HepG2 (cell line): ENCODE results near the gene P2RX3. TPM values are rescaled to one million over a fixed set of nuclear protein-coding genes. Genes with fewer than 3 reads are reported as not detected.

Experiments
- CCDC6 ChIP-seq: sonication (generic); formaldehyde crosslinking; IDR thresholded peaks from 2 replicates; pipeline ENCODE4 v1.8.1; 2022; ENCODE audit warnings: mild to moderate bottlenecking, missing genetic modification reagents, moderate library complexity
- CENPBD1 ChIP-seq: sonication (generic); formaldehyde crosslinking; IDR thresholded peaks from 2 replicates; pipeline ENCODE4 v1.8.0; 2022; ENCODE audit warnings: missing genetic modification reagents, low read depth, mild to moderate bottlenecking, borderline replicate concordance
- CENPT ChIP-seq: sonication (generic); formaldehyde crosslinking; IDR thresholded peaks from 2 replicates; pipeline ENCODE4 v1.8.0; 2022; ENCODE audit warnings: low read depth, mild to moderate bottlenecking, moderate library complexity, missing genetic modification reagents
- GMEB1 ChIP-seq: sonication (generic); formaldehyde crosslinking; IDR thresholded peaks from 2 replicates; pipeline ENCODE4 v1.5.1; 2020; ENCODE audit warnings: missing genetic modification reagents, mild to moderate bottlenecking, borderline replicate concordance
- JARID2 ChIP-seq: sonication (generic); formaldehyde crosslinking; IDR thresholded peaks from 2 replicates; pipeline ENCODE4 v1.8.1; 2023; ENCODE audit warnings: missing genetic modification reagents, inconsistent platforms; ENCODE audit not compliant: insufficient replicate concordance
- KDM5A ChIP-seq: fragments of 200-600 bp; sonication (generic); IDR thresholded peaks from 2 replicates; pipeline ENCODE4 v1.7.0; 2018; ENCODE audit warnings: antibody characterized with exemption, mild to moderate bottlenecking, low read length, borderline replicate concordance
- KLF6 ChIP-seq: IDR thresholded peaks from 2 replicates; pipeline ENCODE4 v1.8.0; 2016; ENCODE audit warnings: missing biosample characterization, missing genetic modification reagents
- MXD4 ChIP-seq: IDR thresholded peaks from 2 replicates; pipeline ENCODE4 v1.6.1; 2016; ENCODE audit warnings: mild to moderate bottlenecking, missing biosample characterization, missing genetic modification reagents
- MYPOP ChIP-seq: sonication (generic); formaldehyde crosslinking; IDR thresholded peaks from 2 replicates; pipeline ENCODE4 v1.8.1; 2023; ENCODE audit warnings: mild to moderate bottlenecking, moderate library complexity, missing genetic modification reagents
- NFATC3 ChIP-seq: sonication (generic); formaldehyde crosslinking; IDR thresholded peaks from 2 replicates; pipeline ENCODE4 v1.5.1; 2020; ENCODE audit warnings: mild to moderate bottlenecking, missing genetic modification reagents
- NFYC ChIP-seq: IDR thresholded peaks from 2 replicates; pipeline ENCODE4 v1.6.1; 2016; ENCODE audit warnings: missing genetic modification reagents, missing compliant biosample characterization
- RBM39 ChIP-seq: fragments of 200-400 bp; formaldehyde crosslinking; IDR thresholded peaks from one replicate; pipeline ENCODE4 v1.6.1; 2018; ENCODE audit warnings: antibody characterized with exemption, mild to moderate bottlenecking, low read depth, low read length; ENCODE audit not compliant: poor library complexity, severe bottlenecking
- SATB2 ChIP-seq: sonication (generic); formaldehyde crosslinking; IDR thresholded peaks from 2 replicates; pipeline ENCODE4 v1.5.0; 2020; ENCODE audit warnings: missing genetic modification reagents
- SKI ChIP-seq: fragments of 450-650 bp; IDR thresholded peaks from one replicate; pipeline ENCODE4 v1.6.1; 2018; ENCODE audit warnings: mild to moderate bottlenecking; ENCODE audit not compliant: partially characterized antibody
- SRF ChIP-seq: IDR thresholded peaks from 2 replicates; pipeline ENCODE4 v1.6.1; 2011; ENCODE audit warnings: mild to moderate bottlenecking, low read depth, low read length, moderate library complexity
- SUZ12 ChIP-seq: fragments of 150-350 bp; IDR thresholded peaks from 2 replicates; pipeline ENCODE4 v1.6.1; 2014; ENCODE audit warnings: low read depth, low read length
- TEAD3 ChIP-seq: optimal IDR thresholded peaks from 2 replicates; pipeline ENCODE3; 2016; ENCODE audit warnings: borderline replicate concordance
- U2AF1 ChIP-seq: fragments of 200-400 bp; formaldehyde crosslinking; optimal IDR thresholded peaks from 2 replicates; pipeline ENCODE3; 2017; ENCODE audit warnings: mild to moderate bottlenecking, low read depth, low read length
- ZBTB49 ChIP-seq: sonication (generic); formaldehyde crosslinking; IDR thresholded peaks from 2 replicates; pipeline ENCODE4 v1.4.0; 2020; ENCODE audit warnings: missing genetic modification reagents, borderline replicate concordance
- ZNF143 ChIP-seq: sonication (generic); formaldehyde crosslinking; IDR thresholded peaks from 2 replicates; pipeline ENCODE4 v1.4.0; 2020; ENCODE audit warnings: missing genetic modification reagents
- ZNF207 ChIP-seq: fragments of 450-650 bp; IDR thresholded peaks from 2 replicates; pipeline ENCODE4 v1.6.1; 2016; ENCODE audit warnings: antibody characterized with exemption, borderline replicate concordance
- ZNF280B ChIP-seq: sonication (generic); formaldehyde crosslinking; IDR thresholded peaks from 2 replicates; pipeline ENCODE4 v1.5.0; 2020; ENCODE audit warnings: missing genetic modification reagents, mild to moderate bottlenecking, borderline replicate concordance
- ZNF282 ChIP-seq: fragments of 450-650 bp; IDR thresholded peaks from 2 replicates; pipeline ENCODE4 v1.6.1; 2018; ENCODE audit not compliant: partially characterized antibody
- ZNF430 ChIP-seq: sonication (generic); formaldehyde crosslinking; IDR thresholded peaks from 2 replicates; pipeline ENCODE4 v1.9.0; 2021; ENCODE audit warnings: mild to moderate bottlenecking, missing genetic modification reagents
- ZNF550 ChIP-seq: sonication (generic); formaldehyde crosslinking; IDR thresholded peaks from 2 replicates; pipeline ENCODE4 v1.4.0; 2020; ENCODE audit warnings: mild to moderate bottlenecking, missing genetic modification reagents, borderline replicate concordance
- polyA plus RNA-seq, 8 experiments: library from polyadenylated mRNA; depleted of rRNA in 3 of 8; stranded (reverse) in 7 of 8; unstranded in 1 of 8; fragments of >200 nt; fragmentation: Illumina TruSeq in 4 of 8; extraction: Trizol in 4 of 8; gene quantifications; 2 replicates each; pipeline versions ENCODE4 v1.2.1 to v1.2.3, GENCODE V29; 2011 to 2016; ENCODE audit warnings: low read depth in 4 of 8, missing spikeins in 1 of 8, mixed read lengths in 1 of 8; ENCODE audit not compliant: insufficient read depth in 1 of 8
- total RNA-seq, 5 experiments: library from RNA; depleted of rRNA; stranded (reverse); fragments of >200 nt; fragmentation: Illumina TruSeq; extraction: Trizol; gene quantifications; 2 replicates each; pipeline ENCODE4 v1.2.3, GENCODE V29; 2016; ENCODE audit warnings: low read depth in 1 of 5

P2RX3 gene
- total and polyA plus RNA-seq, 2 of the 13 experiments (the other 11 are each of a cell fraction or from before 2014, with no cell fraction given), result 0.08 TPM; not detected in 1

- TF ChIP-seq SUZ12 (no peak), ZNF280B (CRISPR knock-in tag) (no peak), ZNF550 (CRISPR knock-in tag) (no peak), U2AF1 (no peak), SRF (no peak), GMEB1 (CRISPR knock-in tag) (no peak), ZNF282 (no peak), KDM5A (no peak), MYPOP (no peak), SATB2 (CRISPR knock-in tag) (no peak), CCDC6 (CRISPR knock-in tag) (peak; percentile 25; the same call in 1 of the 2 replicates), NFATC3 (CRISPR knock-in tag) (no peak), MXD4 (no peak), CENPBD1 (CRISPR knock-in tag) (no peak), KLF6 (CRISPR knock-in tag) (no peak), CENPT (CRISPR knock-in tag) (no peak), SKI (no peak), ZNF207 (no peak), ZNF143 (CRISPR knock-in tag) (no peak), NFYC (CRISPR knock-in tag) (no peak), ZNF430 (CRISPR knock-in tag) (no peak), JARID2 (CRISPR knock-in tag) (no peak), ZBTB49 (CRISPR knock-in tag) (no peak), RBM39 (no peak), TEAD3 (CRISPR knock-in tag) (no peak)
Measured at GRCh38 chr11:57399972-57400578, 61.9 kb downstream of the P2RX3 start (continued).
